GM19452 (cell line): ENCODE results near the gene MT1A.
"Not testable (repeated sequence)": the region's sequence is repeated elsewhere in the genome, so short reads cannot be mapped to it uniquely, and the experiment has no call there.

Experiments
- ATAC-seq: cut with Tn5 transposase; IDR thresholded peaks from one replicate; pipeline ENCODE4 v1.9.1; 2021; ENCODE audit not compliant: unreplicated experiment

The MT1A gene

GRCh38 chr16:56652600-56652999, 14.1 kb downstream of the MT1A start:
- ATAC-seq = no peak

- no peak for ATAC-seq
These were observed 14.8 kb downstream of the MT1A start for GRCh38 chr16:56653218-56653617.

- no peak for ATAC-seq
These were observed 19.3 kb downstream of the MT1A start, which contains the start of gene MT1F for GRCh38 chr16:56657555-56658326. Gene MT1F, plus strand, starts transcription at chr16:56657959. Its CDS starts 100 bp downstream, at chr16:56658059.

GRCh38 chr16:56658327-56658875, 19.9 kb downstream of the MT1A start:
- no peak for ATAC-seq

GRCh38 chr16:56662357-56663354, 24.2 kb downstream of the MT1A start:
- ATAC-seq = no peak

GRCh38 chr16:56664506-56664905, 26.0 kb downstream of the MT1A start:
- ATAC-seq = no peak

GRCh38 chr16:56665286-56666261, 27.1 kb downstream of the MT1A start:
- not testable (repeated sequence) for ATAC-seq

- no peak for ATAC-seq
These were observed 29.4 kb downstream of the MT1A start, which contains the start of gene MT1G for GRCh38 chr16:56667581-56668571. Gene MT1G, minus strand, starts transcription at chr16:56668065. Its CDS starts 72 bp downstream, at chr16:56667993.

GRCh38 chr16:56669005-56669839, 30.8 kb downstream of the MT1A start, which contains the start of gene MT1H:
Gene MT1H, plus strand, starts transcription at chr16:56669814. Its CDS starts 71 bp downstream, at chr16:56669885.
- no peak for ATAC-seq

- ATAC-seq = no peak
These were observed 31.6 kb downstream of the MT1A start for GRCh38 chr16:56669840-56670619.

- no peak for ATAC-seq
These were observed 32.1 kb downstream of the MT1A start for GRCh38 chr16:56670620-56670934.

- ATAC-seq = not testable (repeated sequence)
These were observed 33.2 kb downstream of the MT1A start for GRCh38 chr16:56671691-56672090.

GRCh38 chr16:56672171-56672570, 33.7 kb downstream of the MT1A start:
- ATAC-seq = not testable (repeated sequence)

GRCh38 chr16:56672761-56673536, 34.5 kb downstream of the MT1A start:
- no peak for ATAC-seq

GRCh38 chr16:56673921-56674320, 35.5 kb downstream of the MT1A start:
- no peak for ATAC-seq

- not testable (repeated sequence) for ATAC-seq
These were observed 36.1 kb downstream of the MT1A start for GRCh38 chr16:56674570-56674969.
